Measurements from ENCODE around the gene EFCAB6.

Gene EFCAB6

GRCh38 chr22:43829904-43830851 lies 18.1 kb upstream of the EFCAB6 start:
- H3K27me3 ChIP-seq (ENCODE audit: insufficient read depth, low read length, poor library complexity, severe bottlenecking) = no peaks in the 10 kb centered on the region
- H2AFZ ChIP-seq (ENCODE audit: low read length) = no peak overlapping the region
- H3K4me3 ChIP-seq (ENCODE audit: low read length, poor library complexity, severe bottlenecking) = no peak overlapping the region
- H3K9me3 ChIP-seq (ENCODE audit: insufficient read depth, low read depth, low read length) = no peaks in the 10 kb centered on the region
- no peaks in the 10 kb centered on the region for H3K36me3 ChIP-seq (ENCODE audit: insufficient read depth, low read length)
- no peak for TF ChIP-seq EZH2phosphoT487 (IDR thresholded peaks at IDR 0.05; ENCODE audit: borderline replicate concordance)
- TF ChIP-seq CTCF (conservative IDR thresholded peaks at IDR 0.05; ENCODE audit: low read length) = no peak
- H3F3A ChIP-seq (ENCODE audit: low read depth) = no peaks in the 10 kb centered on the region
- no peak overlapping the region for H3K4me2 ChIP-seq (ENCODE audit: low read depth, low read length, poor library complexity, severe bottlenecking)
- no peak overlapping the region for H3K9ac ChIP-seq (ENCODE audit: low read depth, low read length, poor library complexity, severe bottlenecking)
- H3K4me1 ChIP-seq (ENCODE audit: insufficient read depth, low read length, poor library complexity, severe bottlenecking) = no peaks in the 10 kb centered on the region
- no peaks in the 10 kb centered on the region for H3K79me2 ChIP-seq (ENCODE audit: insufficient read depth, low read length)
- no peaks in the 10 kb centered on the region for H3K9me2 ChIP-seq (replicated peaks; ENCODE audit: low read depth, low read length)
- H4K20me1 ChIP-seq (ENCODE audit: insufficient read depth, low read length, poor library complexity, severe bottlenecking) = no peaks in the 10 kb centered on the region

- Histone ChIP-seq H2AFZ (ENCODE audit: low read length) (no peak overlapping the region), H3K4me1 (ENCODE audit: insufficient read depth, low read length, poor library complexity, severe bottlenecking) (no peaks in the 10 kb centered on the region), H3K36me3 (ENCODE audit: insufficient read depth, low read length) (no peaks in the 10 kb centered on the region), H3K27me3 (ENCODE audit: insufficient read depth, low read length, poor library complexity, severe bottlenecking) (no peaks in the 10 kb centered on the region), H3K4me3 (ENCODE audit: low read length, poor library complexity, severe bottlenecking) (no peak overlapping the region), H3K9ac (ENCODE audit: low read depth, low read length, poor library complexity, severe bottlenecking) (no peak overlapping the region), H3K9me3 (ENCODE audit: insufficient read depth, low read depth, low read length) (no peaks in the 10 kb centered on the region), H4K20me1 (ENCODE audit: insufficient read depth, low read length, poor library complexity, severe bottlenecking) (no peaks in the 10 kb centered on the region), H3K4me2 (ENCODE audit: low read depth, low read length, poor library complexity, severe bottlenecking) (no peak overlapping the region), H3K9me2 (replicated peaks; ENCODE audit: low read depth, low read length) (no peaks in the 10 kb centered on the region), H3K79me2 (ENCODE audit: insufficient read depth, low read length) (no peaks in the 10 kb centered on the region), H3F3A (ENCODE audit: low read depth) (no peaks in the 10 kb centered on the region)
- no peak for TF ChIP-seq CTCF (conservative IDR thresholded peaks at IDR 0.05; ENCODE audit: low read length)
- TF ChIP-seq EZH2phosphoT487 (IDR thresholded peaks at IDR 0.05; ENCODE audit: borderline replicate concordance) = no peak
Observed at GRCh38 chr22:43828998-43829782, 17.1 kb upstream of the EFCAB6 start.

- Histone ChIP-seq H3K4me3 (ENCODE audit: low read length, poor library complexity, severe bottlenecking) (no peak overlapping the region), H3K4me2 (ENCODE audit: low read depth, low read length, poor library complexity, severe bottlenecking) (no peak overlapping the region), H3K4me1 (ENCODE audit: insufficient read depth, low read length, poor library complexity, severe bottlenecking) (no peaks in the 10 kb centered on the region), H3K27me3 (ENCODE audit: insufficient read depth, low read length, poor library complexity, severe bottlenecking) (no peaks in the 10 kb centered on the region), H4K20me1 (ENCODE audit: insufficient read depth, low read length, poor library complexity, severe bottlenecking) (no peaks in the 10 kb centered on the region), H3K36me3 (ENCODE audit: insufficient read depth, low read length) (no peaks in the 10 kb centered on the region), H3K79me2 (ENCODE audit: insufficient read depth, low read length) (no peaks in the 10 kb centered on the region), H2AFZ (ENCODE audit: low read length) (no peak overlapping the region), H3K9me3 (ENCODE audit: insufficient read depth, low read depth, low read length) (no peaks in the 10 kb centered on the region), H3F3A (ENCODE audit: low read depth) (no peaks in the 10 kb centered on the region), H3K9ac (ENCODE audit: low read depth, low read length, poor library complexity, severe bottlenecking) (no peak overlapping the region), H3K9me2 (replicated peaks; ENCODE audit: low read depth, low read length) (no peaks in the 10 kb centered on the region)
- TF ChIP-seq CTCF (conservative IDR thresholded peaks at IDR 0.05; ENCODE audit: low read length) (no peak), EZH2phosphoT487 (IDR thresholded peaks at IDR 0.05; ENCODE audit: borderline replicate concordance) (no peak)
Observed at GRCh38 chr22:43828725-43828997, 16.6 kb upstream of the EFCAB6 start.
